Measurements from ENCODE around the gene SLC8A1.

The SLC8A1 gene

GRCh38 chr2:40341198-40341597 lies 110.7 kb downstream of the SLC8A1 start (continued):
- TF ChIP-seq, protein P1, sequence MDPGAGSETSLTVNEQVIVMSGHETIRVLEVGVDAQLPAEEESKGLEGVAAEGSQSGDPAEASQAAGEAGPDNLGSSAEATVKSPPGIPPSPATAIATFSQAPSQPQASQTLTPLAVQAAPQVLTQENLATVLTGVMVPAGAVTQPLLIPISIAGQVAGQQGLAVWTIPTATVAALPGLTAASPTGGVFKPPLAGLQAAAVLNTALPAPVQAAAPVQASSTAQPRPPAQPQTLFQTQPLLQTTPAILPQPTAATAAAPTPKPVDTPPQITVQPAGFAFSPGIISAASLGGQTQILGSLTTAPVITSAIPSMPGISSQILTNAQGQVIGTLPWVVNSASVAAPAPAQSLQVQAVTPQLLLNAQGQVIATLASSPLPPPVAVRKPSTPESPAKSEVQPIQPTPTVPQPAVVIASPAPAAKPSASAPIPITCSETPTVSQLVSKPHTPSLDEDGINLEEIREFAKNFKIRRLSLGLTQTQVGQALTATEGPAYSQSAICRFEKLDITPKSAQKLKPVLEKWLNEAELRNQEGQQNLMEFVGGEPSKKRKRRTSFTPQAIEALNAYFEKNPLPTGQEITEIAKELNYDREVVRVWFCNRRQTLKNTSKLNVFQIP (CRISPR knock-in tag; IDR thresholded peaks at IDR 0.05; ENCODE audit: borderline replicate concordance, low read depth), result no peak
- no peak for TF ChIP-seq PPARA (CRISPR knock-in tag; IDR thresholded peaks at IDR 0.05; ENCODE audit: borderline replicate concordance)
- no peak for TF ChIP-seq RARB (CRISPR knock-in tag; IDR thresholded peaks at IDR 0.05)
- no peak for TF ChIP-seq ZNF565 (CRISPR knock-in tag; conservative IDR thresholded peaks at IDR 0.05; ENCODE audit: low read depth)
- no peak for TF ChIP-seq CSDC2 (CRISPR knock-in tag; IDR thresholded peaks at IDR 0.05)
- no peak for TF ChIP-seq ISL1 (CRISPR knock-in tag; IDR thresholded peaks at IDR 0.05)

DNA sequence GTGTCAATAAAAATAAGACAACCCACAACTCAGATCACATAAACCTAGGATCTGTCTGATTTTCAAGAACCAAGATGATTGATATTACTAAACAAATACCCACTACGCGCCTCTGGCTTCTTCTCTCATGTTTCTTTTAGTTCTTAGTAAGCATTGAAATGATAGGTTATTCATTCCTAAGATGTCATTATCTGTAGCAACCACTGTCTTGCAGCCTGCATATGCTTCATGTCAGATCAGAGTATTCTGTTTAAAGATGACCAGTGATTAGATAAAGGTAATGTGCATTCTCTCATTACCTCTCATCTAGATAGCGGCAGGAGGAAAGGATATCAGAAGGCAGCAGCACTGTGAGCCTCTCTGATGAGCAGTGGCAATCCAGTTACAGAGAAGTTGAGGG lies 112.9 kb downstream of the SLC8A1 start:
- ATAC-seq, result no peak; the same call in 2 of the 3 replicates
- no peak for TF ChIP-seq RARB (CRISPR knock-in tag; IDR thresholded peaks at IDR 0.05)
- no peak for TF ChIP-seq ZNF8 (CRISPR knock-in tag; IDR thresholded peaks at IDR 0.05)
- TF ChIP-seq, protein P2, sequence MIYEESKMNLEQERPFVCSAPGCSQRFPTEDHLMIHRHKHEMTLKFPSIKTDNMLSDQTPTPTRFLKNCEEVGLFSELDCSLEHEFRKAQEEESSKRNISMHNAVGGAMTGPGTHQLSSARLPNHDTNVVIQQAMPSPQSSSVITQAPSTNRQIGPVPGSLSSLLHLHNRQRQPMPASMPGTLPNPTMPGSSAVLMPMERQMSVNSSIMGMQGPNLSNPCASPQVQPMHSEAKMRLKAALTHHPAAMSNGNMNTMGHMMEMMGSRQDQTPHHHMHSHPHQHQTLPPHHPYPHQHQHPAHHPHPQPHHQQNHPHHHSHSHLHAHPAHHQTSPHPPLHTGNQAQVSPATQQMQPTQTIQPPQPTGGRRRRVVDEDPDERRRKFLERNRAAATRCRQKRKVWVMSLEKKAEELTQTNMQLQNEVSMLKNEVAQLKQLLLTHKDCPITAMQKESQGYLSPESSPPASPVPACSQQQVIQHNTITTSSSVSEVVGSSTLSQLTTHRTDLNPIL (CRISPR knock-in tag; IDR thresholded peaks at IDR 0.05; ENCODE audit: low read depth), result no peak
- TF ChIP-seq PATZ1 (CRISPR knock-in tag; IDR thresholded peaks at IDR 0.05; ENCODE audit: borderline replicate concordance), result no peak
- no peak for TF ChIP-seq CSRNP3 (CRISPR knock-in tag; IDR thresholded peaks at IDR 0.05)
- no peak for TF ChIP-seq TCF4 (CRISPR knock-in tag; IDR thresholded peaks at IDR 0.05; ENCODE audit: borderline replicate concordance)
- TF ChIP-seq ZC3H10 (CRISPR knock-in tag; IDR thresholded peaks at IDR 0.05), result no peak

GRCh38 chr2:40332191-40332826 lies 119.6 kb downstream of the SLC8A1 start:
- TF ChIP-seq, protein P3, sequence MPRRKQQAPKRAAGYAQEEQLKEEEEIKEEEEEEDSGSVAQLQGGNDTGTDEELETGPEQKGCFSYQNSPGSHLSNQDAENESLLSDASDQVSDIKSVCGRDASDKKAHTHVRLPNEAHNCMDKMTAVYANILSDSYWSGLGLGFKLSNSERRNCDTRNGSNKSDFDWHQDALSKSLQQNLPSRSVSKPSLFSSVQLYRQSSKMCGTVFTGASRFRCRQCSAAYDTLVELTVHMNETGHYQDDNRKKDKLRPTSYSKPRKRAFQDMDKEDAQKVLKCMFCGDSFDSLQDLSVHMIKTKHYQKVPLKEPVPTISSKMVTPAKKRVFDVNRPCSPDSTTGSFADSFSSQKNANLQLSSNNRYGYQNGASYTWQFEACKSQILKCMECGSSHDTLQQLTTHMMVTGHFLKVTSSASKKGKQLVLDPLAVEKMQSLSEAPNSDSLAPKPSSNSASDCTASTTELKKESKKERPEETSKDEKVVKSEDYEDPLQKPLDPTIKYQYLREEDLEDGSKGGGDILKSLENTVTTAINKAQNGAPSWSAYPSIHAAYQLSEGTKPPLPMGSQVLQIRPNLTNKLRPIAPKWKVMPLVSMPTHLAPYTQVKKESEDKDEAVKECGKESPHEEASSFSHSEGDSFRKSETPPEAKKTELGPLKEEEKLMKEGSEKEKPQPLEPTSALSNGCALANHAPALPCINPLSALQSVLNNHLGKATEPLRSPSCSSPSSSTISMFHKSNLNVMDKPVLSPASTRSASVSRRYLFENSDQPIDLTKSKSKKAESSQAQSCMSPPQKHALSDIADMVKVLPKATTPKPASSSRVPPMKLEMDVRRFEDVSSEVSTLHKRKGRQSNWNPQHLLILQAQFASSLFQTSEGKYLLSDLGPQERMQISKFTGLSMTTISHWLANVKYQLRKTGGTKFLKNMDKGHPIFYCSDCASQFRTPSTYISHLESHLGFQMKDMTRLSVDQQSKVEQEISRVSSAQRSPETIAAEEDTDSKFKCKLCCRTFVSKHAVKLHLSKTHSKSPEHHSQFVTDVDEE (CRISPR knock-in tag; IDR thresholded peaks at IDR 0.05), result 0 out of 2 replicates have a peak, but pooled peaks have one; percentile 12
- TF ChIP-seq ARNTL (CRISPR knock-in tag; IDR thresholded peaks at IDR 0.05; ENCODE audit: borderline replicate concordance, low read depth) (no peak), SNAI2 (CRISPR knock-in tag; IDR thresholded peaks at IDR 0.05) (peak; percentile 69), CSRNP3 (CRISPR knock-in tag; IDR thresholded peaks at IDR 0.05) (no peak), ZNF8 (CRISPR knock-in tag; IDR thresholded peaks at IDR 0.05) (no peak; the same call in 1 of the 2 replicates), BACH2 (CRISPR knock-in tag; IDR thresholded peaks at IDR 0.05; ENCODE audit: borderline replicate concordance) (no peak), PATZ1 (CRISPR knock-in tag; IDR thresholded peaks at IDR 0.05; ENCODE audit: borderline replicate concordance) (0 out of 2 replicates have a peak, but pooled peaks have one; percentile 50), OSR1 (CRISPR knock-in tag; IDR thresholded peaks at IDR 0.05) (no peak), TOX (CRISPR knock-in tag; IDR thresholded peaks at IDR 0.05; ENCODE audit: borderline replicate concordance) (peak; percentile 45; the same call in 1 of the 2 replicates), ISL1 (CRISPR knock-in tag; IDR thresholded peaks at IDR 0.05) (peak; percentile 86), TCF4 (CRISPR knock-in tag; IDR thresholded peaks at IDR 0.05; ENCODE audit: borderline replicate concordance) (no peak), GLIS3 (CRISPR knock-in tag; IDR thresholded peaks at IDR 0.05) (peak; percentile 39; the same call in 1 of the 2 replicates), RARB (CRISPR knock-in tag; IDR thresholded peaks at IDR 0.05) (no peak), PPARA (CRISPR knock-in tag; IDR thresholded peaks at IDR 0.05; ENCODE audit: borderline replicate concordance) (no peak), ZC3H10 (CRISPR knock-in tag; IDR thresholded peaks at IDR 0.05) (no peak), ZNF70 (CRISPR knock-in tag; IDR thresholded peaks at IDR 0.05) (no peak)
- TF ChIP-seq, protein P2 (CRISPR knock-in tag; IDR thresholded peaks at IDR 0.05; ENCODE audit: low read depth), result peak; percentile 77
- peak; percentile 96 for ATAC-seq

Data from SK-N-SH treated with all-trans-retinoic acid at 6 μM for 48 hours (cell line).